ENCODE measurements around the gene HSD11B1. TPM values are rescaled to one million over a fixed set of nuclear protein-coding genes. Genes with fewer than 3 reads are reported as not detected.

Gene HSD11B1
- total RNA-seq, 1 experiment from 2014 or later, result not detected

- TF ChIP-seq CTCF (IDR thresholded peaks at IDR 0.05; ENCODE audit: unreplicated experiment), result no peak
- no peaks in the 10 kb centered on the region for H3K9me3 Mint-ChIP-seq (ENCODE audit: low read depth, unreplicated experiment)
- CTCF ChIA-PET, result no interaction called here
- BruUV-seq (replicated peaks), result no TSS peak
- H3K36me3 Mint-ChIP-seq (ENCODE audit: insufficient read depth, unreplicated experiment), result no peaks in the 10 kb centered on the region
- no peak for DNase-seq
- intact Hi-C loops (cut with micrococcal nuclease; ENCODE audit: unreplicated experiment), result no loop called here
- H3K27me3 Mint-ChIP-seq (ENCODE audit: unreplicated experiment), result no peaks in the 10 kb centered on the region
- H3K4me3 Mint-ChIP-seq (ENCODE audit: low read depth, unreplicated experiment), result no peak overlapping the region
- H3K4me1 Mint-ChIP-seq (ENCODE audit: low read depth, unreplicated experiment), result no peaks in the 10 kb centered on the region
- H3K27ac Mint-ChIP-seq (ENCODE audit: unreplicated experiment), result no peak overlapping the region
Observed at GRCh38 chr1:209770636-209771415, 66.2 kb downstream of the HSD11B1 start.

- Mint-ChIP-seq H3K27me3 (ENCODE audit: unreplicated experiment) (no peaks in the 10 kb centered on the region), H3K4me1 (ENCODE audit: low read depth, unreplicated experiment) (no peaks in the 10 kb centered on the region), H3K4me3 (ENCODE audit: low read depth, unreplicated experiment) (no peak overlapping the region), H3K9me3 (ENCODE audit: low read depth, unreplicated experiment) (no peaks in the 10 kb centered on the region), H3K27ac (ENCODE audit: unreplicated experiment) (no peak overlapping the region), H3K36me3 (ENCODE audit: insufficient read depth, unreplicated experiment) (no peaks in the 10 kb centered on the region)
- CTCF ChIA-PET, result no interaction called here
- DNase-seq, result no peak
- intact Hi-C loops (cut with micrococcal nuclease; ENCODE audit: unreplicated experiment), result no loop called here
- no peak for TF ChIP-seq CTCF (IDR thresholded peaks at IDR 0.05; ENCODE audit: unreplicated experiment)
- BruUV-seq (replicated peaks), result no TSS peak
Observed at GRCh38 chr1:209772126-209772525, 67.5 kb downstream of the HSD11B1 start.

- no peak for DNase-seq
- BruUV-seq (replicated peaks), result no TSS peak
- Mint-ChIP-seq H3K4me3 (ENCODE audit: low read depth, unreplicated experiment) (no peak overlapping the region), H3K27me3 (ENCODE audit: unreplicated experiment) (no peaks in the 10 kb centered on the region), H3K36me3 (ENCODE audit: insufficient read depth, unreplicated experiment) (no peaks in the 10 kb centered on the region), H3K9me3 (ENCODE audit: low read depth, unreplicated experiment) (no peaks in the 10 kb centered on the region), H3K27ac (ENCODE audit: unreplicated experiment) (no peak overlapping the region), H3K4me1 (ENCODE audit: low read depth, unreplicated experiment) (no peaks in the 10 kb centered on the region)
- TF ChIP-seq CTCF (IDR thresholded peaks at IDR 0.05; ENCODE audit: unreplicated experiment), result no peak
- intact Hi-C loops (cut with micrococcal nuclease; ENCODE audit: unreplicated experiment), result no loop called here
- CTCF ChIA-PET, result no interaction called here
Observed at GRCh38 chr1:209774592-209774991, 69.9 kb downstream of the HSD11B1 start.

GRCh38 chr1:209775678-209776077, 71.0 kb downstream of the HSD11B1 start:
- intact Hi-C loops (cut with micrococcal nuclease; ENCODE audit: unreplicated experiment), result no loop called here
- H3K4me1 Mint-ChIP-seq (ENCODE audit: low read depth, unreplicated experiment), result peaks cover 7% of the 10 kb centered on the region

More at GRCh38 chr1:209775678-209776077, 71.0 kb downstream of the HSD11B1 start:
- H3K36me3 Mint-ChIP-seq (ENCODE audit: insufficient read depth, unreplicated experiment), result no peaks in the 10 kb centered on the region
- DNase-seq, result no peak
- no TSS peak for BruUV-seq (replicated peaks)
- no peak overlapping the region for H3K27ac Mint-ChIP-seq (ENCODE audit: unreplicated experiment)
- H3K4me3 Mint-ChIP-seq (ENCODE audit: low read depth, unreplicated experiment), result no peak overlapping the region
- CTCF ChIA-PET, result interaction anchor here (0.5 to 0.7 kb wide), 4 partner anchors 9 to 1832 kb away, joined by 3 read pairs; partner anchors contain the start of gene C1orf74
- no peaks in the 10 kb centered on the region for H3K9me3 Mint-ChIP-seq (ENCODE audit: low read depth, unreplicated experiment)
- TF ChIP-seq CTCF (IDR thresholded peaks at IDR 0.05; ENCODE audit: unreplicated experiment), result no peak
- no peaks in the 10 kb centered on the region for H3K27me3 Mint-ChIP-seq (ENCODE audit: unreplicated experiment)

Measured in Calu3 (cell line).